Neural crest cell (in vitro differentiated cells): ENCODE measurements around the gene RAD18. TPM values are rescaled to one million over a fixed set of nuclear protein-coding genes. Genes with fewer than 3 reads are reported as not detected.

ENCODE experiments used
- DNase-seq: peaks from one replicate; pipeline ENCODE4 v3.0.0; 2021; ENCODE audit warnings: low read depth, mixed read lengths, low spot score
- H3K27ac Mint-ChIP-seq: one replicate; pipeline ENCODE4 v1.8.0; 2021; ENCODE audit warnings: mild to moderate bottlenecking, mixed read lengths; ENCODE audit not compliant: unreplicated experiment
- H3K27me3 Mint-ChIP-seq: 2 replicates; pipeline ENCODE4 v1.8.0; 2021; ENCODE audit warnings: low read depth, mild to moderate bottlenecking, mixed read lengths
- H3K36me3 Mint-ChIP-seq: 2 replicates; pipeline ENCODE4 v1.8.0; 2021; ENCODE audit warnings: low read depth, mild to moderate bottlenecking, mixed read lengths
- H3K4me1 Mint-ChIP-seq: 2 replicates; pipeline ENCODE4 v1.8.0; 2021; ENCODE audit warnings: mixed read lengths
- H3K4me3 Mint-ChIP-seq: one replicate; pipeline ENCODE4 v1.8.0; 2021; ENCODE audit warnings: mild to moderate bottlenecking, mixed read lengths
- H3K9me3 Mint-ChIP-seq: 2 replicates; pipeline ENCODE4 v1.8.0; 2021; ENCODE audit warnings: mixed read lengths
- total RNA-seq: library from RNA; stranded (reverse); gene quantifications from 2 replicates; pipeline ENCODE4 v1.2.1, GENCODE V29; 2021
- TF ChIP-seq, protein P1 (sequence below): fragments of 200-600 bp; sonication (generic); conservative IDR thresholded peaks from 2 replicates; pipeline ENCODE4 v1.5.0; 2021; ENCODE audit warnings: antibody characterized with exemption, mild to moderate bottlenecking

The RAD18 gene
- total RNA-seq, 1 donor from 2014 or later = 36.3 TPM

DNA sequence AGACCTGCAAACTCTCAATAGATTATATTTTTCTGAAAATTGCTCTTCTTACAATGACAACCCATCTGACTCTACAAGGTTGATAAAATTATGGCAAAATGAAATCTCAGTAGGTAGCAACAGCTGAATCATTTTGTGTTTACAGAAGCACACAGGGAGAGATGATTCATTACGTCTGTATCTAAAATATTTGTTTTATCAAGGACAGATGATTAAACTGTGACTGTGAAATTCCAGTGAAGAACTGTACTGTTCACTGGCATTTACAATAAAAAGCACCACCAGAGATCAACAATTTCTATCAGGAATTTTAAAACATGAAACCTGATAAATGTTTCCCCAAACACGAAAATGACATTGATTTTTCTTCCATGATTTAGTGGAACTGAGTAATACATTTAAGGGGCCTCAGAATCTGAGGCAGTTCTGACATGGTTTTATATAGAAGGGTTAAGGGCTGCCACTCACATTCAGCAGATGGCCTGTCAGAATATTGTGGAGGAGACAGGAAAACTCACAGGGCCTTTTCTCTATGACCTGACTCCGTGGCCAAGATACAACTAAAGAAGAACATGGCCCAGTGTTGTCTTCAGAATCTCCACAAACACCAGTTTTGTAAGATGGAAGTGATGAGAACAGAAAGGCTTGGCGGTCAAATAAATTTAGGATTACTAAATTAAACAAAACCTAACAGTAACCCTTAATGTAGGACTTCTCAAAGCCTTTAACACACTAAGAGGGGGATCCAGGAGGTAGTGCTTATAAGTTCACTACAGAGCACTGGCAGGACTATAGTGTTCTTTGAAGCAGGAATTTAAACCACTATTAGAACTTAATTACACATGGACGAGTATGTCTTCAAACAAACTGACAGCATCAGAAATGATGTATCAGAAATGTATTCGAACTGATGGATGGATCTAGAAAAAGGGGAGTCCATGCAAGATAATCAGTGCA lies 25.9 kb downstream of the RAD18 start:
- Mint-ChIP-seq H3K27me3 (no peaks in the 10 kb centered on the region), H3K27ac (no peak overlapping the region), H3K36me3 (peaks cover 18% of the 10 kb centered on the region), H3K9me3 (no peaks in the 10 kb centered on the region), H3K4me3 (no peak overlapping the region), H3K4me1 (no peaks in the 10 kb centered on the region)
- TF ChIP-seq, protein P1, sequence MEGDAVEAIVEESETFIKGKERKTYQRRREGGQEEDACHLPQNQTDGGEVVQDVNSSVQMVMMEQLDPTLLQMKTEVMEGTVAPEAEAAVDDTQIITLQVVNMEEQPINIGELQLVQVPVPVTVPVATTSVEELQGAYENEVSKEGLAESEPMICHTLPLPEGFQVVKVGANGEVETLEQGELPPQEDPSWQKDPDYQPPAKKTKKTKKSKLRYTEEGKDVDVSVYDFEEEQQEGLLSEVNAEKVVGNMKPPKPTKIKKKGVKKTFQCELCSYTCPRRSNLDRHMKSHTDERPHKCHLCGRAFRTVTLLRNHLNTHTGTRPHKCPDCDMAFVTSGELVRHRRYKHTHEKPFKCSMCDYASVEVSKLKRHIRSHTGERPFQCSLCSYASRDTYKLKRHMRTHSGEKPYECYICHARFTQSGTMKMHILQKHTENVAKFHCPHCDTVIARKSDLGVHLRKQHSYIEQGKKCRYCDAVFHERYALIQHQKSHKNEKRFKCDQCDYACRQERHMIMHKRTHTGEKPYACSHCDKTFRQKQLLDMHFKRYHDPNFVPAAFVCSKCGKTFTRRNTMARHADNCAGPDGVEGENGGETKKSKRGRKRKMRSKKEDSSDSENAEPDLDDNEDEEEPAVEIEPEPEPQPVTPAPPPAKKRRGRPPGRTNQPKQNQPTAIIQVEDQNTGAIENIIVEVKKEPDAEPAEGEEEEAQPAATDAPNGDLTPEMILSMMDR = no peak
- DNase-seq = no peak

DNA sequence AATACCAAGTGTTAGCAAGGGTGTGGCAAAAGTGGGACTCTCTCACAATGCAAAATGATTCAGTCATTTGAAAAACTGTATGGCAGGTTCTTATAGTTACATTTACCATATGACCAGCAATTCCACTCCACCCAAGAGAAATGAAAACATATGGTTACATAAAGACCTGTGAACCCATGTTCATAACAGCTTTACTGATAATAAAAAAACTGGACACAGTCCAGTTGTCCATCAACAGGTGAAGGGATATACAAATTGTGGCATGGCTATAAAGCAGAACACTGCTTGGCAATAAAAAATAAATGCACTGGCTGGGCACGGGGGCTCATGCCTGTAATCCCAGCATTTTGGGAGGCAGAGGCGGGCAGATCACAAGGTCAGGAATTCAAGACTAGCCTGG lies 30.8 kb downstream of the RAD18 start:
- TF ChIP-seq, protein P1 = no peak
- H3K27me3 Mint-ChIP-seq = no peaks in the 10 kb centered on the region
- no peak overlapping the region for H3K4me3 Mint-ChIP-seq
- H3K27ac Mint-ChIP-seq = no peak overlapping the region
- no peaks in the 10 kb centered on the region for H3K4me1 Mint-ChIP-seq
- H3K36me3 Mint-ChIP-seq = peaks cover 9% of the 10 kb centered on the region
- no peaks in the 10 kb centered on the region for H3K9me3 Mint-ChIP-seq
- DNase-seq = no peak

DNA sequence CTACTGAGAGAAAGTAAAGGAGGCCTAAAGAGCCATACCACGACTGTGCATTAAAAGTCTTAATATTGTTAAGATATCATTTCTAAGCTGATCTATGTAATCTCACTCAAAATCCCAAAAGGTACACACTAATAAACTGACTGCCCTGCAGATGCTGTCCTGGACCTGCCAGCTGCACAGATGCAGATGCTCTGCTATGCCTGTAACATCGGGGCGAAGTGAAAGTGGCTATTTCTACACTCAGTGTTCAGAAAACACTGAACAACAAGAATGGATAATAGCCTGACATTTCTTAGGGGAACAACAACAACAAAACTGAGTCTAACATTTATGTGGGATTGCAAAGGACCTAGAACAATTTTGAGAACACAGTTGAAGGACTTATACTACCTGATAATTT lies 31.9 kb downstream of the RAD18 start:
- DNase-seq = no peak
- no peaks in the 10 kb centered on the region for H3K27me3 Mint-ChIP-seq
- H3K4me3 Mint-ChIP-seq = no peak overlapping the region
- no peaks in the 10 kb centered on the region for H3K9me3 Mint-ChIP-seq
- H3K27ac Mint-ChIP-seq = no peak overlapping the region
- no peaks in the 10 kb centered on the region for H3K4me1 Mint-ChIP-seq
- peaks cover 15% of the 10 kb centered on the region for H3K36me3 Mint-ChIP-seq
- TF ChIP-seq, protein P1 = no peak

DNA sequence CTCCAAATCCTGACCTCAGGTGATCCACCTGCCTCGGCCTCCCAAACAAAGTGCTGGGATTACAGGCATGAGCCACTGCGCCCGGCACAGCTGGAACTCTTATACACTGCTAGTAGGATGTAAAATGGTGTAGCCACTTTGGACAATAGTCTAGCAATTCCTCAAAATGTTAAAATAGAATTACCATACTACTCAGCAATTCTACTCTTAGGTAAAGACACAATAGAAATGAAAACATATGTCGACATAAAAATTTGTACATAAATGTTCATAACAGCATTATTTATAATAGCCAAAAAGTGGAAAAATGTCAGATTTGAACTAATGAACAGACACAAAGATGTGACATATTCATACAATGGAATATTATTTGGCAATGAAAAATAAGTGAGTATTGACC lies 33.4 kb downstream of the RAD18 start:
- DNase-seq = no peak
- Mint-ChIP-seq H3K4me1 (no peaks in the 10 kb centered on the region), H3K27ac (no peak overlapping the region), H3K27me3 (no peaks in the 10 kb centered on the region), H3K36me3 (peaks cover 21% of the 10 kb centered on the region), H3K9me3 (no peaks in the 10 kb centered on the region), H3K4me3 (no peak overlapping the region)
- TF ChIP-seq, protein P1 = no peak

DNA sequence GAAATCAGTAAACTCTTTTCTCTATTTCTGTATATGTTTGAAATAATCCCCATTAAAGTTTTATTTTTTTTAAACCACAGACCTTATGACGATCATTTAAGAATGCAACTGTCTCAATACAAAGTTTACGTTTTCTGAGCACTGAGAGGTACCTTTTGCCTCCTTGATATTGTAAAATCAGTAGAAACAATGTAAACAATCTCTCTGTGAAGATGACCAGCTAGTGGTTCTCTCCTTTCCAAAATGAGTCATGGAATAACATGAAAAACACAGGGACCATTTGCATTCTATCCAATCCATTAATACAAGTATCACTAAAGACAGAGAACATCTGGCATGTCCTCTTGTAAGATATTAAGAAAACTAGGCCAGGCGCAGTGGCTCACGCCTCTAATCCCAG lies 48.8 kb downstream of the RAD18 start:
- H3K4me3 Mint-ChIP-seq = no peak overlapping the region
- peaks cover 20% of the 10 kb centered on the region for H3K36me3 Mint-ChIP-seq
- TF ChIP-seq, protein P1 = no peak
- H3K4me1 Mint-ChIP-seq = peaks cover 9% of the 10 kb centered on the region
- no peak for DNase-seq
- no peaks in the 10 kb centered on the region for H3K27me3 Mint-ChIP-seq
- no peaks in the 10 kb centered on the region for H3K9me3 Mint-ChIP-seq
- no peak overlapping the region for H3K27ac Mint-ChIP-seq
